Heart left ventricle (tissue), 16 donors: ENCODE measurements around the gene SEMA4A. TPM values are rescaled to one million over a fixed set of nuclear protein-coding genes. Genes with fewer than 3 reads are reported as not detected.
"Not testable (repeated sequence)": the region's sequence is repeated elsewhere in the genome, so short reads cannot be mapped to it uniquely, and the experiment has no call there.

ENCODE experiments used
- ATAC-seq, 4 donors: fragments of 200-7000 bp; cut with Tn5 transposase; one replicate each; pipeline ENCODE4 v1.9.1; 2020 to 2022; ENCODE audit warnings: moderate library complexity in 4 of 4, mild to moderate bottlenecking in 3 of 4, moderate number of reproducible peaks in 1 of 4
- DNase-seq, 5 donors: peaks; one replicate each; pipeline ENCODE4 v3.0.0-alpha.2; 2020
- H3K27ac ChIP-seq, 12 donors: fragments of 200-600 bp; sonication (generic) in 4 of 12; one replicate each; pipeline versions ENCODE4 v1.5.0 to v1.8.0; 2016 to 2022; ENCODE audit warnings: mild to moderate bottlenecking in 2 of 12
- H3K27me3 ChIP-seq, 9 donors: fragments of 200-600 bp; sonication (generic) in 2 of 9; one replicate each; pipeline versions ENCODE4 v1.5.1 to v1.8.0; 2016 to 2022; ENCODE audit warnings: mild to moderate bottlenecking in 3 of 9
- H3K36me3 ChIP-seq, 9 donors: fragments of 200-600 bp; sonication (generic) in 2 of 9; one replicate each; pipeline versions ENCODE4 v1.5.0 to v1.8.0; 2018 to 2022; ENCODE audit warnings: mild to moderate bottlenecking in 2 of 9
- H3K4me1 ChIP-seq, 12 donors: fragments of 200-600 bp; sonication (generic) in 4 of 12; one replicate each; pipeline versions ENCODE4 v1.5.0 to v1.8.0; 2016 to 2022; ENCODE audit warnings: mild to moderate bottlenecking in 3 of 12
- H3K4me3 ChIP-seq, 12 donors: fragments of 200-600 bp; sonication (generic) in 4 of 12; one replicate each; pipeline versions ENCODE4 v1.5.0 to v1.8.0; 2017 to 2022; ENCODE audit warnings: mild to moderate bottlenecking in 9 of 12, moderate library complexity in 4 of 12
- H3K9me3 ChIP-seq, 12 donors: fragments of 200-600 bp; sonication (generic) in 4 of 12; one replicate each; pipeline versions ENCODE4 v1.5.0 to v1.8.0; 2016 to 2022; ENCODE audit warnings: mild to moderate bottlenecking in 1 of 12
- CTCF ChIP-seq, 12 donors: fragments of 200-600 bp; sonication (generic) in 4 of 12; IDR thresholded peaks; one replicate each; pipeline versions ENCODE4 v1.5.0 to v1.8.0; 2018 to 2022; ENCODE audit warnings: antibody characterized with exemption in 12 of 12, mild to moderate bottlenecking in 5 of 12
- POLR2A ChIP-seq, 2 donors: fragments of 450-650 bp; IDR thresholded peaks; one replicate each; pipeline ENCODE4 v1.6.1; 2017; ENCODE audit warnings: antibody characterized with exemption in 2 of 2, mild to moderate bottlenecking in 2 of 2, moderate library complexity in 2 of 2
- WGBS, 4 donors: extraction: QIAGEN DNeasy Blood & Tissue Kit in 2 of 4; methylation state at CpG; one replicate each; pipeline versions ENCODE4 v1.1.5 to v1.1.7; 2013 to 2018; 5-methylcytosine and 5-hydroxymethylcytosine counted together
- intact Hi-C, 10 donors: fragments of 100-400 bp; cut with DNase I; formaldehyde crosslinking; loops; one replicate each; pipeline versions ENCODE4 v1.11.1 to v1.14.2; 2022
- polyA plus RNA-seq, 2 donors: library from polyadenylated mRNA; stranded (reverse); fragments of 200-250 nt; gene quantifications; one replicate each; pipeline ENCODE4 v1.2.3, GENCODE V29; 2013
- total RNA-seq, 9 donors: library from RNA; depleted of rRNA in 2 of 9; stranded (reverse); fragments of >200 nt in 2 of 9; fragmentation: NEBNext Ultra II Directional in 3 of 9; extraction: Animal tissue kit (Norgen Biotek cat#: 25700) in 3 of 9; gene quantifications; one replicate each; pipeline versions ENCODE4 v1.1.0 to v1.2.4, GENCODE V29; 2016 to 2023
- donor health status: ischemic (EF 13 %, LVEDD 7.1; RV severe dilation, severe dysfunction).
- donor health status: healthy with polysubstance abuse.
- donor health status: DM: no; HTN: yes; CAD: no.
- donor health status: DM: no; HTN: no; CAD: no.
- donor health status: ischemic (EF 25% LVEDD 6.9; RV normal size, moderate dysfunction).
- donor health status: ischemic (EF 25% LVEDD 5.7; RV mildly dilated, moderate dysfunction).
- donor health status: healthy.
- donor health status: DM: yes; HTN: yes; CAD: no.
- donor health status: ischemic (EF 35%, LVEDD 5.7; RV mildly dilated, moderate dysfunction).
- donor health status: nonischemic (EF 11% LVEDD 7.7; RV severe dilation, severe dysfunction).
- donor health status: DM: yes; HTN: yes; CAD: no.
- donor health status: PGD.
- donor health status: ischemic (EF 29% LVEDD 5.4; RV normal size, mild dysfunction).
- donor health status: nonischemic (EF 23%, LVEDD 6.1; RV moderate dilation, normal function).

The SEMA4A gene
- total and polyA plus RNA-seq, 11 donors, result 0.60 to 10.2 (median 1.6) TPM

GRCh38 chr1:156114101-156114918, 39.1 kb upstream of the SEMA4A start, which contains the start of gene LMNA:
LMNA (plus strand) TSS chr1:156114711; CDS start chr1:156114919, 208 bp downstream.
- ATAC-seq, result peak; percentile 75 to 90 (median 85)
- H3K27me3 ChIP-seq, result no peaks in the 10 kb centered on the region
- WGBS, 4 donors, result 2 to 8% (median 3%) methylated on average over 10 to 37 of the region's 37 CpGs
- peak; percentile 91 to 94 (median 93) for DNase-seq
- H3K36me3 ChIP-seq, result peaks cover 0 to 16% (median 0%) of the 10 kb centered on the region in 9 donors
- intact Hi-C loops, result loop anchor here in 1 of 10 donors (10.0 kb wide), 1 partner anchor 550 kb away; no protein-coding TSS in a partner anchor
- peak within 1 kb of the TSS; percentile 78 to 100 (median 91) for H3K4me3 ChIP-seq
- H3K9me3 ChIP-seq, result no peaks in the 10 kb centered on the region
- peak within 1 kb of the TSS; percentile 81 to 99 (median 98) for H3K27ac ChIP-seq
- TF ChIP-seq CTCF (IDR thresholded peaks at IDR 0.05), result no peak
- peak; percentile 90 to 99 for TF ChIP-seq POLR2A (IDR thresholded peaks at IDR 0.05)
- H3K4me1 ChIP-seq, result peaks cover 11 to 48% (median 35%) of the 10 kb centered on the region in 12 donors

GRCh38 chr1:156114919-156115513, 38.4 kb upstream of the SEMA4A start:
- Histone ChIP-seq H3K9me3 (no peaks in the 10 kb centered on the region), H3K27me3 (no peaks in the 10 kb centered on the region), H3K27ac (peak overlapping the region; percentile 81 to 99 (median 98)), H3K4me1 (peaks cover 16 to 55% (median 42%) of the 10 kb centered on the region in 12 donors), H3K4me3 (peak overlapping the region; percentile 78 to 100 (median 91)), H3K36me3 (peaks cover 0 to 23% (median 0%) of the 10 kb centered on the region in 9 donors)
- intact Hi-C loops, result loop anchor here in 1 of 10 donors (10.0 kb wide), 1 partner anchor 550 kb away; no protein-coding TSS in a partner anchor
- TF ChIP-seq POLR2A (IDR thresholded peaks at IDR 0.05) (no peak), CTCF (IDR thresholded peaks at IDR 0.05) (no peak)
- DNase-seq, result peak in 3 of 5 donors; percentile 61 to 73 (median 69)
- peak; percentile 24 to 38 (median 36) for ATAC-seq
- WGBS, 4 donors, result 0 to 1% (median 0%) methylated on average over 37 to 49 of the region's 49 CpGs

- ATAC-seq (peak; percentile 27 to 50 (median 36)), DNase-seq (peak; percentile 71 to 77 (median 76))
- intact Hi-C loops, result loop anchor here in 1 of 10 donors (10.0 kb wide), 1 partner anchor 549 kb away; no protein-coding TSS in a partner anchor
- H3K4me3 ChIP-seq, result peak overlapping the region; percentile 78 to 100 (median 91)
- no peaks in the 10 kb centered on the region for H3K9me3 ChIP-seq
- H3K27ac ChIP-seq, result peak overlapping the region; percentile 81 to 99 (median 98)
- peaks cover 23 to 63% (median 50%) of the 10 kb centered on the region in 12 donors for H3K4me1 ChIP-seq
- TF ChIP-seq CTCF (IDR thresholded peaks at IDR 0.05) (no peak), POLR2A (IDR thresholded peaks at IDR 0.05) (no peak)
- H3K36me3 ChIP-seq, result peaks cover 0 to 31% (median 0%) of the 10 kb centered on the region in 9 donors
- H3K27me3 ChIP-seq, result no peaks in the 10 kb centered on the region
- WGBS, 4 donors, result 0 to 4% (median 1%) methylated on average over 17 to 19 of the region's 19 CpGs
Measured at GRCh38 chr1:156115514-156116374, 37.6 kb upstream of the SEMA4A start.

- H3K27ac ChIP-seq, result peak overlapping the region; percentile 81 to 99 (median 98)
- H3K4me3 ChIP-seq, result peak overlapping the region; percentile 78 to 100 (median 91)
- intact Hi-C loops, result loop anchor here in 1 of 10 donors (10.0 kb wide), 1 partner anchor 548 kb away; no protein-coding TSS in a partner anchor
- not testable (repeated sequence) for ATAC-seq, H3K9me3 ChIP-seq, DNase-seq, H3K27me3 ChIP-seq
- peaks cover 32 to 68% (median 59%) of the 10 kb centered on the region in 12 donors for H3K4me1 ChIP-seq
- WGBS, 4 donors, result 51 to 74% (median 61%) methylated on average over 5 of the region's 5 CpGs
- H3K36me3 ChIP-seq, result peaks cover 0 to 37% (median 0%) of the 10 kb centered on the region in 9 donors
Measured at GRCh38 chr1:156116731-156117130, 36.7 kb upstream of the SEMA4A start.
